Right lung (tissue), 5 donors: Measurements from ENCODE around the gene FUCA2. TPM values are rescaled to one million over a fixed set of nuclear protein-coding genes. Genes with fewer than 3 reads are reported as not detected.
"Not testable (repeated sequence)": the region's sequence is repeated elsewhere in the genome, so short reads cannot be mapped to it uniquely, and the experiment has no call there.

Source experiments
- DNase-seq, 2 donors: peaks; one replicate each; pipeline ENCODE4 v3.0.0-alpha.2; 2013
- polyA plus RNA-seq, 5 donors: library from polyadenylated mRNA; unstranded; fragments of 120-200 nt; gene quantifications; one replicate each; pipeline versions ENCODE4 v1.2.1 to v1.2.3, GENCODE V29; 2013; ENCODE audit warnings: inconsistent platforms in 1 of 5, low replicate concordance in 1 of 5; ENCODE audit not compliant: insufficient read length in 5 of 5, insufficient read depth in 1 of 5

The FUCA2 gene
- polyA plus RNA-seq, 5 donors: 38.6 to 55.4 (median 54.1) TPM

GRCh38 chr6:143504369-143504768, 7.2 kb downstream of the FUCA2 start:
- DNase-seq: no peak

GRCh38 chr6:143501851-143502250, 9.7 kb downstream of the FUCA2 start:
- no peak for DNase-seq

GRCh38 chr6:143498428-143498827, 13.1 kb downstream of the FUCA2 start:
- DNase-seq: no peak

GRCh38 chr6:143496974-143497373, 14.5 kb downstream of the FUCA2 start:
- DNase-seq: no peak

- DNase-seq: no peak
Observed at GRCh38 chr6:143490775-143491174, 20.7 kb downstream of the FUCA2 start.

GRCh38 chr6:143490244-143490643, 21.3 kb downstream of the FUCA2 start:
- no peak for DNase-seq

- no peak for DNase-seq
Observed at GRCh38 chr6:143486752-143487151, 24.8 kb downstream of the FUCA2 start.

GRCh38 chr6:143485967-143486366, 25.6 kb downstream of the FUCA2 start:
- DNase-seq: no peak

GRCh38 chr6:143482593-143482992, 28.9 kb downstream of the FUCA2 start:
- no peak for DNase-seq

GRCh38 chr6:143478479-143479062, 32.9 kb downstream of the FUCA2 start:
- no peak for DNase-seq

- DNase-seq: no peak
Observed at GRCh38 chr6:143476545-143476944, 35.0 kb downstream of the FUCA2 start.

- no peak for DNase-seq
Observed at GRCh38 chr6:143471822-143472221, 39.7 kb downstream of the FUCA2 start.

- not testable (repeated sequence) for DNase-seq
Observed at GRCh38 chr6:143468823-143469222, 42.7 kb downstream of the FUCA2 start.

- DNase-seq: no peak
Observed at GRCh38 chr6:143468026-143468425, 43.5 kb downstream of the FUCA2 start.

- no peak for DNase-seq
Observed at GRCh38 chr6:143465546-143465945, 46.0 kb downstream of the FUCA2 start.

GRCh38 chr6:143457563-143458359, 53.8 kb downstream of the FUCA2 start:
- peak; percentile 19 to 32 for DNase-seq

GRCh38 chr6:143451531-143451930, 60.0 kb downstream of the FUCA2 start:
- no peak for DNase-seq

- peak; percentile 88 to 91 for DNase-seq
Observed at GRCh38 chr6:143450453-143451371, 60.8 kb downstream of the FUCA2 start, which contains the start of the genes ADAT2 and PEX3. Gene ADAT2 (minus strand): TSS chr6:143450695. CDS start chr6:143450658, 37 bp downstream. Gene PEX3 (plus strand): TSS chr6:143450805. CDS start chr6:143451043, 238 bp downstream.

- DNase-seq: peak in 1 of 2 donors; percentile 40
Observed at GRCh38 chr6:143449714-143450452, 61.6 kb downstream of the FUCA2 start.

- DNase-seq: no peak
Observed at GRCh38 chr6:143449082-143449713, 62.3 kb downstream of the FUCA2 start.

- not testable (repeated sequence) for DNase-seq
Observed at GRCh38 chr6:143447865-143448264, 63.7 kb downstream of the FUCA2 start.
